Spleen (tissue), 7 donors: ENCODE measurements around the gene FBXO48.

Experiments used
- POLR2AphosphoS5 ChIP-seq, 3 donors: sonication (generic); formaldehyde crosslinking; IDR thresholded peaks; one replicate each; pipeline ENCODE4 v1.5.1; 2017; ENCODE audit warnings: antibody characterized with exemption in 3 of 3
- TF ChIP-seq, protein P1 (sequence below), 11 experiments: fragments of 200-600 bp in 7 of 11; fragments of 450-650 bp in 4 of 11; sonication (generic) in 4 of 11; IDR thresholded peaks in 8 of 11; conservative IDR thresholded peaks in 3 of 11; 1 replicate in 7 of 11; 2 replicates in 4 of 11; pipeline versions ENCODE4 v1.4.0 to v1.8.0; 2016 to 2021; ENCODE audit warnings: antibody characterized with exemption in 11 of 11, inconsistent platforms in 4 of 11, mild to moderate bottlenecking in 1 of 11
- donor health status: DM: no; HTN: no; CAD: no; lungs with moderate emphysema.
- donor health status: DM: no; HTN: no; CAD: no.
- donor health status: DM: no; HTN: no; CAD: no.

- no peak for TF ChIP-seq POLR2AphosphoS5 (IDR thresholded peaks at IDR 0.05)
- TF ChIP-seq, protein P1, sequence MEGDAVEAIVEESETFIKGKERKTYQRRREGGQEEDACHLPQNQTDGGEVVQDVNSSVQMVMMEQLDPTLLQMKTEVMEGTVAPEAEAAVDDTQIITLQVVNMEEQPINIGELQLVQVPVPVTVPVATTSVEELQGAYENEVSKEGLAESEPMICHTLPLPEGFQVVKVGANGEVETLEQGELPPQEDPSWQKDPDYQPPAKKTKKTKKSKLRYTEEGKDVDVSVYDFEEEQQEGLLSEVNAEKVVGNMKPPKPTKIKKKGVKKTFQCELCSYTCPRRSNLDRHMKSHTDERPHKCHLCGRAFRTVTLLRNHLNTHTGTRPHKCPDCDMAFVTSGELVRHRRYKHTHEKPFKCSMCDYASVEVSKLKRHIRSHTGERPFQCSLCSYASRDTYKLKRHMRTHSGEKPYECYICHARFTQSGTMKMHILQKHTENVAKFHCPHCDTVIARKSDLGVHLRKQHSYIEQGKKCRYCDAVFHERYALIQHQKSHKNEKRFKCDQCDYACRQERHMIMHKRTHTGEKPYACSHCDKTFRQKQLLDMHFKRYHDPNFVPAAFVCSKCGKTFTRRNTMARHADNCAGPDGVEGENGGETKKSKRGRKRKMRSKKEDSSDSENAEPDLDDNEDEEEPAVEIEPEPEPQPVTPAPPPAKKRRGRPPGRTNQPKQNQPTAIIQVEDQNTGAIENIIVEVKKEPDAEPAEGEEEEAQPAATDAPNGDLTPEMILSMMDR (IDR thresholded peaks at IDR 0.05 in 8 of 11, conservative IDR thresholded peaks at IDR 0.05 in 3 of 11): no peak
These were observed 38.6 kb upstream of the FBXO48 start for GRCh38 chr2:68505603-68506159.
